HEK293 (cell line): Measurements from ENCODE around the gene ELAC2.

ENCODE experiments used
- CTCF ChIA-PET: fragments of 350-600 bp; formaldehyde crosslinking; extraction: SDS; loops from one replicate; lab custom pipeline; 2021; ENCODE audit warnings: antibody characterized with exemption; lab: Yijun Ruan, JAX
- POLR2A ChIA-PET: fragments of 300-600 bp; formaldehyde crosslinking; extraction: SDS; loops from one replicate; lab custom pipeline; 2020; ENCODE audit warnings: antibody characterized with exemption, inconsistent platforms; lab: Yijun Ruan, JAX
- H3K27ac ChIP-seq: fragments of 200-500 bp; sonication (Bioruptor generic); 2 replicates; pipeline ENCODE4 v1.5.1; 2014; ENCODE audit warnings: low read depth, low read length, control low read depth, inconsistent platforms; ENCODE audit errors: extremely low read depth
- H3K36me3 ChIP-seq, 2 experiments: fragments of 200-500 bp in 1 of 2; sonication (Bioruptor generic) in 1 of 2; 1 replicate in 1 of 2; 2 replicates in 1 of 2; pipeline ENCODE4 v1.5.1; 2014 to 2017; ENCODE audit warnings: inconsistent platforms in 2 of 2, low read length in 2 of 2; ENCODE audit not compliant: control insufficient read depth in 2 of 2, insufficient read depth in 1 of 2
- H3K4me1 ChIP-seq: fragments of 200-500 bp; sonication (Bioruptor generic); 2 replicates; pipeline ENCODE4 v1.5.1; 2014; ENCODE audit warnings: mild to moderate bottlenecking, low read length, inconsistent platforms; ENCODE audit not compliant: control insufficient read depth, insufficient read depth
- H3K4me3 ChIP-seq: 2 replicates; pipeline ENCODE4 v1.5.1; 2011; ENCODE audit warnings: low read depth, mild to moderate bottlenecking, control low read depth, low read length, moderate library complexity
- H3K9me3 ChIP-seq: fragments of 200-500 bp; sonication (Bioruptor generic); 2 replicates; pipeline ENCODE4 v1.5.1; 2014; ENCODE audit warnings: low read depth, low read length, inconsistent platforms; ENCODE audit not compliant: control insufficient read depth, insufficient read depth
- ATF2 ChIP-seq: fragments of 450-650 bp; formaldehyde crosslinking; IDR thresholded peaks from 2 replicates; pipeline ENCODE4 v1.5.1; 2016; ENCODE audit warnings: missing biosample characterization, missing genetic modification characterization, low read depth
- KLF17 ChIP-seq: fragments of 450-650 bp; formaldehyde crosslinking; IDR thresholded peaks from 2 replicates; pipeline ENCODE4 v1.5.1; 2016; ENCODE audit warnings: missing biosample characterization, missing genetic modification characterization
- KLF9 ChIP-seq: fragments of 450-650 bp; formaldehyde crosslinking; IDR thresholded peaks from 2 replicates; pipeline ENCODE4 v1.5.1; 2016; ENCODE audit warnings: missing biosample characterization, missing genetic modification characterization, low read depth
- OVOL3 ChIP-seq: fragments of 450-650 bp; formaldehyde crosslinking; IDR thresholded peaks from 2 replicates; pipeline ENCODE4 v1.5.1; 2016; ENCODE audit warnings: missing biosample characterization, missing genetic modification characterization
- PRDM2 ChIP-seq: fragments of 450-650 bp; formaldehyde crosslinking; IDR thresholded peaks from 2 replicates; pipeline ENCODE4 v1.5.1; 2016; ENCODE audit warnings: missing biosample characterization, missing genetic modification characterization, borderline replicate concordance
- SCRT1 ChIP-seq: fragments of 450-650 bp; formaldehyde crosslinking; IDR thresholded peaks from 2 replicates; pipeline ENCODE4 v1.5.1; 2016; ENCODE audit warnings: missing biosample characterization, missing genetic modification characterization, borderline replicate concordance
- SP7 ChIP-seq: fragments of 450-650 bp; formaldehyde crosslinking; IDR thresholded peaks from 2 replicates; pipeline ENCODE4 v1.5.1; 2016; ENCODE audit warnings: missing biosample characterization, missing genetic modification characterization
- ZBTB10 ChIP-seq: fragments of 450-650 bp; formaldehyde crosslinking; IDR thresholded peaks from 2 replicates; pipeline ENCODE4 v1.5.1; 2016; ENCODE audit warnings: missing biosample characterization, missing genetic modification characterization
- ZIC2 ChIP-seq: fragments of 450-650 bp; formaldehyde crosslinking; IDR thresholded peaks from 2 replicates; pipeline ENCODE4 v1.5.1; 2016; ENCODE audit warnings: missing biosample characterization, missing genetic modification characterization
- ZNF114 ChIP-seq: fragments of 450-650 bp; formaldehyde crosslinking; IDR thresholded peaks from 2 replicates; pipeline ENCODE4 v1.5.0; 2017; ENCODE audit warnings: missing biosample characterization, missing genetic modification characterization
- ZNF175 ChIP-seq: fragments of 450-650 bp; formaldehyde crosslinking; IDR thresholded peaks from 2 replicates; pipeline ENCODE4 v1.5.1; 2016; ENCODE audit warnings: missing biosample characterization, missing genetic modification characterization
- ZNF223 ChIP-seq: fragments of 450-650 bp; formaldehyde crosslinking; IDR thresholded peaks from 2 replicates; pipeline ENCODE4 v1.5.1; 2016; ENCODE audit warnings: missing biosample characterization, missing genetic modification characterization
- ZNF335 ChIP-seq: fragments of 450-650 bp; formaldehyde crosslinking; conservative IDR thresholded peaks from 2 replicates; pipeline ENCODE4 v1.5.1; 2016; ENCODE audit warnings: missing biosample characterization, missing genetic modification characterization
- ZNF488 ChIP-seq: fragments of 450-650 bp; formaldehyde crosslinking; IDR thresholded peaks from 2 replicates; pipeline ENCODE4 v1.5.1; 2016; ENCODE audit warnings: missing biosample characterization, missing genetic modification characterization
- ZNF530 ChIP-seq: fragments of 450-650 bp; formaldehyde crosslinking; IDR thresholded peaks from 2 replicates; pipeline ENCODE4 v1.5.1; 2016; ENCODE audit warnings: low read depth, missing biosample characterization, missing genetic modification characterization
- ZNF629 ChIP-seq: fragments of 450-650 bp; formaldehyde crosslinking; IDR thresholded peaks from 2 replicates; pipeline ENCODE4 v1.5.1; 2017; ENCODE audit warnings: missing biosample characterization, missing genetic modification characterization
- ZNF658 ChIP-seq: fragments of 450-650 bp; formaldehyde crosslinking; IDR thresholded peaks from 2 replicates; pipeline ENCODE4; 2016; ENCODE audit warnings: missing biosample characterization, missing genetic modification characterization
- ZNF701 ChIP-seq: fragments of 450-650 bp; formaldehyde crosslinking; IDR thresholded peaks from 2 replicates; pipeline ENCODE4 v1.5.1; 2016; ENCODE audit warnings: missing biosample characterization, missing genetic modification characterization
- ZNF768 ChIP-seq: fragments of 450-650 bp; formaldehyde crosslinking; IDR thresholded peaks from 2 replicates; pipeline ENCODE4 v1.5.1; 2018; ENCODE audit warnings: missing biosample characterization, mild to moderate bottlenecking, missing genetic modification characterization
- ZSCAN23 ChIP-seq: fragments of 450-650 bp; formaldehyde crosslinking; IDR thresholded peaks from 2 replicates; pipeline ENCODE4 v1.5.1; 2016; ENCODE audit warnings: missing biosample characterization, missing genetic modification characterization

Gene ELAC2

GRCh38 chr17:13030056-13030455, 12.2 kb upstream of the ELAC2 start:
- Histone ChIP-seq H3K9me3 (no peaks in the 10 kb centered on the region), H3K27ac (no peak overlapping the region), H3K4me1 (no peaks in the 10 kb centered on the region), H3K4me3 (no peak overlapping the region), H3K36me3 (no peaks in the 10 kb centered on the region)
- ChIA-PET CTCF (interaction anchor here (0.7 to 6.2 kb wide), 59 partner anchors 8 to 1896 kb away, joined by 3 to 137 read pairs (median 4); partner anchors contain the start of gene ELAC2), POLR2A (interaction anchor here (4.0 kb wide), 1 partner anchor 11 kb away, joined by 26 read pairs; the partner anchor contains the start of gene ELAC2)
- TF ChIP-seq ZNF768 (tag by site-specific recombination): no peak
- no peak for TF ChIP-seq ATF2
- no peak for TF ChIP-seq SP7 (tag by site-specific recombination)
- TF ChIP-seq PRDM2 (tag by site-specific recombination): no peak
- TF ChIP-seq ZNF488 (tag by site-specific recombination): no peak
- no peak for TF ChIP-seq ZNF114
- TF ChIP-seq ZNF335 (tag by site-specific recombination): no peak
- TF ChIP-seq ZNF701: no peak

- TF ChIP-seq ZNF629 (tag by site-specific recombination): no peak
- TF ChIP-seq KLF9 (tag by site-specific recombination): no peak
- no peak for TF ChIP-seq ZNF223
- no peak for TF ChIP-seq OVOL3 (tag by site-specific recombination)
- no peak for TF ChIP-seq ZNF530 (tag by site-specific recombination)
- TF ChIP-seq ZIC2 (tag by site-specific recombination): no peak
- Histone ChIP-seq H3K4me1 (no peaks in the 10 kb centered on the region), H3K9me3 (no peaks in the 10 kb centered on the region), H3K36me3 (no peaks in the 10 kb centered on the region), H3K27ac (no peak overlapping the region), H3K4me3 (no peak overlapping the region)
- ChIA-PET POLR2A (interaction anchor here (4.0 kb wide), 1 partner anchor 11 kb away, joined by 26 read pairs; the partner anchor contains the start of gene ELAC2), CTCF (interaction anchor here (0.7 to 6.2 kb wide), 28 partner anchors 11 to 846 kb away, joined by 3 to 137 read pairs (median 6); partner anchors contain the start of gene ELAC2)
These were observed 11.5 kb upstream of the ELAC2 start for GRCh38 chr17:13029340-13029739.

GRCh38 chr17:13027246-13027645, 9.4 kb upstream of the ELAC2 start:
- ChIA-PET CTCF (interaction anchor here (0.6 to 6.2 kb wide), 2 partner anchors 9 to 683 kb away, joined by 3 to 137 read pairs; partner anchors contain the start of gene ELAC2), POLR2A (interaction anchor here (0.9 kb wide), 1 partner anchor 9 kb away, joined by 4 read pairs; no protein-coding TSS in a partner anchor)
- Histone ChIP-seq H3K4me1 (no peaks in the 10 kb centered on the region), H3K4me3 (no peak overlapping the region), H3K36me3 (no peaks in the 10 kb centered on the region), H3K27ac (no peak overlapping the region), H3K9me3 (no peaks in the 10 kb centered on the region)
- TF ChIP-seq SCRT1 (no peak), ZSCAN23 (tag by site-specific recombination) (no peak), ZBTB10 (tag by site-specific recombination) (no peak), OVOL3 (tag by site-specific recombination) (no peak), ZNF658 (tag by site-specific recombination) (no peak), KLF17 (tag by site-specific recombination) (no peak), ZNF175 (tag by site-specific recombination) (no peak)
